Superior temporal gyrus (tissue), 1 donor: ENCODE data around the gene ZNF358.

ENCODE experiments used
- DNase-seq: peaks from one replicate; pipeline ENCODE4 v3.0.0-alpha.2; 2016; ENCODE audit errors: extremely low spot score

ZNF358 gene

GRCh38 chr19:7515645-7516151 lies at the start of gene ZNF358:
Gene ZNF358 (plus strand): TSS chr19:7516103. CDS start chr19:7519243, 3,140 bp downstream.
- peak; percentile 77 for DNase-seq

GRCh38 chr19:7467009-7467989 lies 48.6 kb upstream of the ZNF358 start:
- no peak for DNase-seq

- no peak for DNase-seq
Measured at GRCh38 chr19:7468840-7469239, 47.1 kb upstream of the ZNF358 start.

GRCh38 chr19:7469669-7470285 lies 46.1 kb upstream of the ZNF358 start:
- DNase-seq: no peak

- no peak for DNase-seq
Measured at GRCh38 chr19:7470540-7471305, 45.2 kb upstream of the ZNF358 start.

- DNase-seq: no peak
Measured at GRCh38 chr19:7471696-7472615, 43.9 kb upstream of the ZNF358 start.

GRCh38 chr19:7475665-7476064 lies 40.2 kb upstream of the ZNF358 start:
- DNase-seq: no peak

- no peak for DNase-seq
Measured at GRCh38 chr19:7476241-7476640, 39.7 kb upstream of the ZNF358 start.

GRCh38 chr19:7476777-7477494 lies 39.0 kb upstream of the ZNF358 start:
- DNase-seq: no peak

- no peak for DNase-seq
Measured at GRCh38 chr19:7477758-7478157, 38.1 kb upstream of the ZNF358 start.

- no peak for DNase-seq
Measured at GRCh38 chr19:7478173-7478842, 37.6 kb upstream of the ZNF358 start.

- DNase-seq: no peak
Measured at GRCh38 chr19:7478843-7479227, 37.1 kb upstream of the ZNF358 start.

GRCh38 chr19:7480222-7480969 lies 35.5 kb upstream of the ZNF358 start:
- DNase-seq: no peak

- no peak for DNase-seq
Measured at GRCh38 chr19:7480970-7481255, 35.0 kb upstream of the ZNF358 start.

- DNase-seq: no peak
Measured at GRCh38 chr19:7482584-7483439, 33.1 kb upstream of the ZNF358 start.

GRCh38 chr19:7483720-7484201 lies 32.1 kb upstream of the ZNF358 start:
- DNase-seq: no peak

- DNase-seq: no peak
Measured at GRCh38 chr19:7486923-7487322, 29.0 kb upstream of the ZNF358 start.

- DNase-seq: peak; percentile 89
Measured at GRCh38 chr19:7488736-7489353, 27.1 kb upstream of the ZNF358 start, which contains the start of gene PEX11G. Gene PEX11G (minus strand): TSS chr19:7489035. CDS start chr19:7489010, 25 bp downstream.
